ENCODE results near the gene LHFPL3.

LHFPL3 gene

DNA sequence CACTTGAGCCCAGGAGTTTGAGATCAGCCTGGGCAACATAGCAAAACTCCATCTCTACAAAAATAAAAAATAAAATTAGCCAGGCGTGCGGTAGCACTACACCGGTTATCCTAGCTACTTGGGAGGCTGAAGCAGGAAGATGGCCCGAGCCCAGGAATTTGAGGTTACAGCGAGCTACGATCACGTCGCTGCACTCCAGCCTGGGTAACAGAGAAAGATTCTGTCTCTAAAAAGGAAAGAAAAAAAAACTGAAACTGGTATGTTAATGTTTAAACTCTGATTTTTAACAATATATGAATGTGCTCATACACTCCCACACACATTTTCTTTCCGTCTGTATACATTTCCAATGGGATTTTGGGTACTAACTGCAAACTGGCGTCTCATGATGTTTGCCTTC, 545.0 kb downstream of the LHFPL3 start:
- Mint-ChIP-seq H3K4me3 (no peak overlapping the region), H3K4me1 (no peaks in the 10 kb centered on the region), H3K36me3 (ENCODE audit: low read depth) (peaks cover 15% of the 10 kb centered on the region), H3K9me3 (peaks cover 4% of the 10 kb centered on the region), H3K27ac (no peak overlapping the region), H3K27me3 (ENCODE audit: low read depth) (peaks cover 4% of the 10 kb centered on the region)
- TF ChIP-seq, protein P1, sequence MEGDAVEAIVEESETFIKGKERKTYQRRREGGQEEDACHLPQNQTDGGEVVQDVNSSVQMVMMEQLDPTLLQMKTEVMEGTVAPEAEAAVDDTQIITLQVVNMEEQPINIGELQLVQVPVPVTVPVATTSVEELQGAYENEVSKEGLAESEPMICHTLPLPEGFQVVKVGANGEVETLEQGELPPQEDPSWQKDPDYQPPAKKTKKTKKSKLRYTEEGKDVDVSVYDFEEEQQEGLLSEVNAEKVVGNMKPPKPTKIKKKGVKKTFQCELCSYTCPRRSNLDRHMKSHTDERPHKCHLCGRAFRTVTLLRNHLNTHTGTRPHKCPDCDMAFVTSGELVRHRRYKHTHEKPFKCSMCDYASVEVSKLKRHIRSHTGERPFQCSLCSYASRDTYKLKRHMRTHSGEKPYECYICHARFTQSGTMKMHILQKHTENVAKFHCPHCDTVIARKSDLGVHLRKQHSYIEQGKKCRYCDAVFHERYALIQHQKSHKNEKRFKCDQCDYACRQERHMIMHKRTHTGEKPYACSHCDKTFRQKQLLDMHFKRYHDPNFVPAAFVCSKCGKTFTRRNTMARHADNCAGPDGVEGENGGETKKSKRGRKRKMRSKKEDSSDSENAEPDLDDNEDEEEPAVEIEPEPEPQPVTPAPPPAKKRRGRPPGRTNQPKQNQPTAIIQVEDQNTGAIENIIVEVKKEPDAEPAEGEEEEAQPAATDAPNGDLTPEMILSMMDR (IDR thresholded peaks at IDR 0.05; ENCODE audit: unreplicated experiment in 3 of 3): no peak

DNA sequence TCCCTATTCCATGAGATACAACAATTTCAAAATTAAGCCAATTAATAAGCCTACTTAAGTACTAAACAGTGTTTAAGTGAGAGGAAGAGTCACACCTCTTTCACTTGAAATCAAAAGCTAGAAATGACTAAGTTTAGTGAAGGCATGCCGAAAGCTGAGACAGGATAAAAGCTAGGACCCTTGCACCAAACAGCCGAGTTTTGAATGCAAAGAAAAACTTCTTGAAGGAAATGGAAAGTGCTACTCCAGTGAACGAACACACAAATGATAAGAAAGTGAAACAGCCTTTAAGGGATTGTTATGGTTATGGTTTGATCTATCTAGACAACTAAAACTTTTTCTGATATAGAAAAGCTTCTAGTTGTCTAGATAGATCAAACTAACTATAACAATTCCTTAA, 550.2 kb downstream of the LHFPL3 start:
- TF ChIP-seq, protein P1 (IDR thresholded peaks at IDR 0.05; ENCODE audit: unreplicated experiment in 3 of 3): no peak
- H3K9me3 Mint-ChIP-seq: peaks cover 21% of the 10 kb centered on the region
- peaks cover 12% of the 10 kb centered on the region for H3K4me1 Mint-ChIP-seq
- no peak overlapping the region for H3K4me3 Mint-ChIP-seq
- H3K27me3 Mint-ChIP-seq (ENCODE audit: low read depth): peaks cover 8% of the 10 kb centered on the region
- no peak overlapping the region for H3K27ac Mint-ChIP-seq
- peaks cover 40% of the 10 kb centered on the region for H3K36me3 Mint-ChIP-seq (ENCODE audit: low read depth)

DNA sequence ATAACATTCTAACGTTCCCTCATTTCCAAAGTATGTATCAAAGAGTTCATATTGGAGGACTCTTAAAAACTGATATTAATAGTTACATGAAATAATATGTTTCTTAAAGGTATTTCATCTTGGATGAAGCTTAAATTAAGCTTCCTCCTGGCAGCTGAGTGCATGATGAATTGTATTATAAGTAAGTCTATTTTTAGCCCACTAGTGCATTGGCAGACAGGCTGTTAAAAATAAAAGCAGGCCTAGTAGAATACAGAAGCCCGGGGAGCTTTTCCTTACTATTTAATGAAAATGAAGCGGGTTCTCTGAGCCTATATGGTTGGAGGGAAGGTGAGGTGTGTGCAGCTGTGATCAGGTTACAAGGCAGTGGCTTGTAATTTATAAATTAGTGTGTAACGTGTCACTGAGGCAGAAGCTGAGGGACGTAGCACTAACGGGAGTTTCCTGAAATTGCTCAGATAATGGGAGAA, 554.9 kb downstream of the LHFPL3 start:
- Mint-ChIP-seq H3K36me3 (ENCODE audit: low read depth) (peaks cover 33% of the 10 kb centered on the region), H3K4me3 (peak overlapping the region in 1 of 3 experiments; percentile 30), H3K4me1 (peaks cover 48% of the 10 kb centered on the region), H3K27ac (peak overlapping the region; percentile 80 to 92 (median 84)), H3K9me3 (peaks cover 18% of the 10 kb centered on the region), H3K27me3 (ENCODE audit: low read depth) (peaks cover 4% of the 10 kb centered on the region)
- TF ChIP-seq, protein P1 (IDR thresholded peaks at IDR 0.05; ENCODE audit: unreplicated experiment in 3 of 3): no peak

DNA sequence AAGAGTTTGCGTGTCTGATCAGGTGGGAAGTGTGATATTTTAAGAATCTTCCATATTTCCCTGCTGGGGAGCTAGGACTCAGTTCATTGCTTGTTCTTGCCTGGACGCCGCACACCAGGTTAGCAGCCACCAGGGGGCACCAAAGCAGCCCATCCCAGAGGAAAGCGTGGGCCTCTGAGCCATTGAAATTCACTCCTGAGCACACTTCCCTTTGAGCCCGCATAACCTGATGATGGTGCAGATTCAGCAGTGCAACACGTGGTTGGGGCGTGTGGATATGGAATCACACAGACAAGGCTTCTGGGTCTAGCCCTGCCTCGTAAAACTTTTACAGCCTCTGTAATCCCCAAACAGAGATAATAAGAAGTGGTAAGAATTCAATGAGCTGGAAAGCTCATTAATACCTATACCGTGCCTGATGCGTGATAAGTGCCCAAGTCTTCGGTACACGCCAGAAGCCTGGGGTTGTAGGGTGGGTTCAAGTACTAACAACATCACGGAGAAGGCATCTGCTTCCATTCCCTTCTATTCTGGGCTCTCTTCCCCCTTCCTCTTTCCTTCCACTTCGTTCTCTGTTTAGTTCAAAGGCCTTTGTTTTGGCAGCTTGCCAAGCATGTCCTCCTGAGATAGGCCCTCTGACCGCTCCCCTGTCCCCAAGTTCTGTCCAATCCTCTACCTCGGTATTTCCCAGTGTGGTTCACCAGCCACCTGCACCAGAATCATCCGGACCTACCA, 555.5 kb downstream of the LHFPL3 start:
- TF ChIP-seq, protein P1 (IDR thresholded peaks at IDR 0.05; ENCODE audit: unreplicated experiment in 3 of 3): peak; percentile 78 to 84 (median 78)
- peak overlapping the region; percentile 80 to 92 (median 84) for H3K27ac Mint-ChIP-seq
- H3K36me3 Mint-ChIP-seq (ENCODE audit: low read depth): peaks cover 27% of the 10 kb centered on the region
- peaks cover 48% of the 10 kb centered on the region for H3K4me1 Mint-ChIP-seq
- peaks cover 13% of the 10 kb centered on the region for H3K9me3 Mint-ChIP-seq
- H3K27me3 Mint-ChIP-seq (ENCODE audit: low read depth): peaks cover 4% of the 10 kb centered on the region
- H3K4me3 Mint-ChIP-seq: peak overlapping the region in 2 of 3 experiments; percentile 30 to 42

DNA sequence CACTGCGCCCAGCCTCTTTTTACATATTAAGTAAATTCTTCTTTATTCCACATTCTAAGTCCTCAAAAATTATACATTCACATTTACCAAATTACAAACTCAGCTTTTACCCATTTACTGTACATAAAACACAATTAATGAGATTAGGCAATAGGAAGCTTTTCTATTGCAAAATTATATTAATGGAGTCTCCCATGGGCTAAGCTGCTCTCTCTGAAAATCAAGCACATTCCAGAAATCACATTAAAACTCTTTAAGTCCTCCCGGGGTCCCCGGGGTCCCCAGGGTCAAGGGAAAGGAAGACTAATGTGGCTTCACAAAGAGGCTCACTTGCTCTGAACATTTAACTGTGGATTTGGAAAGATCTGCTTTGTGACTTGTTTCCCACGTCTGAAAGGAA, 558.2 kb downstream of the LHFPL3 start:
- Mint-ChIP-seq H3K4me3 (no peak overlapping the region), H3K27me3 (ENCODE audit: low read depth) (peaks cover 4% of the 10 kb centered on the region)
- TF ChIP-seq, protein P1 (IDR thresholded peaks at IDR 0.05; ENCODE audit: unreplicated experiment in 3 of 3): no peak

DNA sequence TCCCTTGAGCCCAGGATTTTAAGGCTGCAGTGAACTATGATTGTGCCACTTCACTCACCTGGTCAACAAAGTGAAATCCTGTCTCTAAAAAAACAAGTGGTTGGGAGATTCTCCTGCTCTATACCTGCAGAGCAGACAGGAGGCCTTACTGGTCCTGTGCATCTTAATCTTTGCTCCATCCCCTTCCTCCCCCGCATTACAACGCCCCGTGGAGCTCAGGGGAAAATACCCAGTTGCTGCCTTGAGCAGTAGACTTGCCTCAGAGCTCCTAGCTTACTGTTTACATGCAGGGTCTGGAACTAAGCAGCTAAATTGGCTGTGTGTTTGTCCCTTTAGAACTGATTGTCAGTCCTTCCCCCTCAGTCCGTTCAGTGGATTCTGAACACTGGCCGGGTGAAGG, 561.8 kb downstream of the LHFPL3 start:
- TF ChIP-seq, protein P1 (IDR thresholded peaks at IDR 0.05; ENCODE audit: unreplicated experiment in 3 of 3): no peak
- H3K27me3 Mint-ChIP-seq (ENCODE audit: low read depth): no peaks in the 10 kb centered on the region
- H3K27ac Mint-ChIP-seq: no peak overlapping the region
- H3K36me3 Mint-ChIP-seq (ENCODE audit: low read depth): no peaks in the 10 kb centered on the region
- H3K4me1 Mint-ChIP-seq: peaks cover 25% of the 10 kb centered on the region
- no peak overlapping the region for H3K4me3 Mint-ChIP-seq
- no peaks in the 10 kb centered on the region for H3K9me3 Mint-ChIP-seq

More for the DNA sequence above, 558.2 kb downstream of the LHFPL3 start:
- Mint-ChIP-seq H3K36me3 (ENCODE audit: low read depth) (peaks cover 11% of the 10 kb centered on the region), H3K4me1 (peaks cover 48% of the 10 kb centered on the region), H3K27ac (no peak overlapping the region), H3K9me3 (peaks cover 3% of the 10 kb centered on the region)
